GM12878 (cell line): ENCODE results near the gene FAM163A.

Experiments used
- CHD1 ChIP-seq: IDR thresholded peaks from 2 replicates; pipeline ENCODE4 v1.6.1; 2012; ENCODE audit warnings: low read depth, low read length, improper control_type of control experiment
- CTCF ChIP-seq, 3 experiments: IDR thresholded peaks in 2 of 3; conservative IDR thresholded peaks in 1 of 3; 2 replicates each; pipeline ENCODE4 v1.5.1; 2011; ENCODE audit warnings: low read depth in 3 of 3, low read length in 3 of 3, mild to moderate bottlenecking in 3 of 3, control low read depth in 2 of 3, moderate library complexity in 2 of 3, inconsistent platforms in 1 of 3, mixed read lengths in 1 of 3; ENCODE audit not compliant: control insufficient read depth in 2 of 3, insufficient read depth in 1 of 3; ENCODE audit errors: extremely low read depth in 1 of 3
- EP300 ChIP-seq, 2 experiments: fragments of 150-350 bp in 1 of 2; IDR thresholded peaks; 2 replicates each; pipeline ENCODE4 v1.6.1; 2011 to 2012; ENCODE audit warnings: low read depth in 2 of 2, low read length in 2 of 2, borderline replicate concordance in 1 of 2, improper control_type of control experiment in 1 of 2, inconsistent platforms in 1 of 2; ENCODE audit not compliant: control insufficient read depth in 1 of 2
- ETV6 ChIP-seq, 2 experiments: fragments of 450-650 bp in 1 of 2; IDR thresholded peaks in 1 of 2; conservative IDR thresholded peaks in 1 of 2; 2 replicates each; pipeline ENCODE4 v1.6.1; 2014; ENCODE audit warnings: antibody characterized with exemption in 1 of 2, borderline replicate concordance in 1 of 2, low read depth in 1 of 2, mild to moderate bottlenecking in 1 of 2, moderate library complexity in 1 of 2
- EZH2 ChIP-seq: IDR thresholded peaks from 2 replicates; pipeline ENCODE4 v1.6.1; 2012; ENCODE audit warnings: low read depth, mild to moderate bottlenecking, control low read depth, inconsistent platforms, low read length, borderline replicate concordance; ENCODE audit not compliant: control insufficient read depth
- NR2C1 ChIP-seq: fragments of 450-650 bp; IDR thresholded peaks from 2 replicates; pipeline ENCODE4 v1.6.1; 2017; ENCODE audit warnings: antibody characterized with exemption, mild to moderate bottlenecking, moderate library complexity
- POLR2A ChIP-seq: IDR thresholded peaks from 2 replicates; pipeline ENCODE4 v1.6.1; 2011; ENCODE audit warnings: low read depth, mild to moderate bottlenecking, low read length
- RFX5 ChIP-seq: IDR thresholded peaks from 2 replicates; pipeline ENCODE4 v1.6.1; 2011; ENCODE audit warnings: low read depth, low read length, improper control_type of control experiment
- TAF1 ChIP-seq: IDR thresholded peaks from 2 replicates; pipeline ENCODE4 v1.6.1; 2011; ENCODE audit warnings: mild to moderate bottlenecking, low read depth, low read length, borderline replicate concordance
- USF2 ChIP-seq: IDR thresholded peaks from 2 replicates; pipeline ENCODE4 v1.6.1; 2011; ENCODE audit warnings: low read depth, low read length, improper control_type of control experiment, borderline replicate concordance
- ZBTB33 ChIP-seq: fragments of 450-650 bp; IDR thresholded peaks from 2 replicates; pipeline ENCODE4 v1.6.1; 2017; ENCODE audit warnings: mild to moderate bottlenecking
- ZNF24 ChIP-seq: fragments of 450-650 bp; IDR thresholded peaks from 2 replicates; pipeline ENCODE4 v1.6.1; 2017; ENCODE audit warnings: antibody characterized with exemption, mild to moderate bottlenecking
- TF ChIP-seq, protein P1 (sequence below): fragments of 450-650 bp; IDR thresholded peaks from 2 replicates; pipeline ENCODE4 v1.6.1; 2016; ENCODE audit warnings: mild to moderate bottlenecking

DNA sequence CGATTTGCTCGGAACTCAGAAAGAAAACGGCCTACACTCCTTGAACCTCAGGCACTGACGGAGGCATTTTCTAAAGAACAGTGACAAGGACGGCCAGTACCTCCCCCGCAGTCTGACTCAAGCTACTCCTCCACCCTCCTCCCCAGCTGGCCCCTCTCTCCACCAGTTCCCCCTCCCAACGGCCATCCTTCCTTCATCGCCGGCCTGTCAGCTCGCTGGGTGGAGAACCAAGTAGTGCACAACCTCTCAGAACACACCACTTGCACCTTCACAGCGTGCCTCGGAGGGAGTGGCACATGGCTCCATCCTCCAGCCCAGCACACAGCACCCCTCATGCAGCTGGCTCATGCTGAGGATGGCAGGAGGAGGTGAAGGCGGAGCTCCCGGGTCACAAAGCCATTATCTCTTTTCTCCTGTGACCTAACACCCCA lies 75.7 kb downstream of the FAM163A start:
- TF ChIP-seq EP300 (IDR thresholded peaks at IDR 0.05; ENCODE audit: borderline replicate concordance in 1 of 2, control insufficient read depth in 1 of 2, low read depth in 2 of 2, low read length in 2 of 2), result no peak
- TF ChIP-seq ZBTB33, result no peak
- no peak for TF ChIP-seq RFX5
- TF ChIP-seq NR2C1, result no peak
- TF ChIP-seq CHD1, result no peak
- TF ChIP-seq CTCF (IDR thresholded peaks at IDR 0.05 in 2 of 3, conservative IDR thresholded peaks at IDR 0.05 in 1 of 3; ENCODE audit: control insufficient read depth in 2 of 3, extremely low read depth in 1 of 3, insufficient read depth in 1 of 3, low read depth in 3 of 3, low read length in 3 of 3), result no peak
- no peak for TF ChIP-seq USF2
- no peak for TF ChIP-seq POLR2A
- TF ChIP-seq TAF1, result no peak
- TF ChIP-seq EZH2, result no peak
- TF ChIP-seq ZNF24, result no peak
- TF ChIP-seq, protein P1, sequence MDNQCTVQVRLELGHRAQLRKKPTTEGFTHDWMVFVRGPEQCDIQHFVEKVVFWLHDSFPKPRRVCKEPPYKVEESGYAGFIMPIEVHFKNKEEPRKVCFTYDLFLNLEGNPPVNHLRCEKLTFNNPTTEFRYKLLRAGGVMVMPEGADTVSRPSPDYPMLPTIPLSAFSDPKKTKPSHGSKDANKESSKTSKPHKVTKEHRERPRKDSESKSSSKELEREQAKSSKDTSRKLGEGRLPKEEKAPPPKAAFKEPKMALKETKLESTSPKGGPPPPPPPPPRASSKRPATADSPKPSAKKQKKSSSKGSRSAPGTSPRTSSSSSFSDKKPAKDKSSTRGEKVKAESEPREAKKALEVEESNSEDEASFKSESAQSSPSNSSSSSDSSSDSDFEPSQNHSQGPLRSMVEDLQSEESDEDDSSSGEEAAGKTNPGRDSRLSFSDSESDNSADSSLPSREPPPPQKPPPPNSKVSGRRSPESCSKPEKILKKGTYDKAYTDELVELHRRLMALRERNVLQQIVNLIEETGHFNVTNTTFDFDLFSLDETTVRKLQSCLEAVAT, result no peak
- TF ChIP-seq ETV6 (conservative IDR thresholded peaks at IDR 0.05 in 1 of 2, IDR thresholded peaks at IDR 0.05 in 1 of 2; ENCODE audit: borderline replicate concordance in 1 of 2, low read depth in 1 of 2), result no peak
